ENCODE measurements around the gene DLGAP1.

DNA sequence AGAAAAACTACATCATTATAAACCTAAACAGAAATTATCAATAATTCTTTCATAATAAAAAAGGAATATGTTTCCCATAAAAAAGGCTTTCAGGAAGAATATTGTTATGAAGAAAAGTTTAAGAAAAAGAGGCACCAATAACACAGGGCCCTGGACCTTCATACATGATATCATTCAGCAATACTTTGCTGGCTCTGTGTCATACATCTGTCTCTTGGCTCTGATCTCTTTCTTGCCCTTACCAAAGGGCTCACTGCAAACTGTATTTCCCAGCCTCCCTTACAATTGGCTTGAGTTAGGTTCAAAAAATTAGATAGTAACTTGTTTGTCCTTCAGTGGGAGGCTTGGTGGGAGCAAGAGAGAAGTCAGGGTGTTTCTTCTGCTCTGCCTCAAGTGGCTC, 506.1 kb downstream of the DLGAP1 start:
- TF ChIP-seq CTCF (IDR thresholded peaks at IDR 0.05) (no peak), ELF1 (IDR thresholded peaks at IDR 0.05) (no peak), MXI1 (IDR thresholded peaks at IDR 0.05; ENCODE audit: low read depth, low read length) (no peak), CHD2 (IDR thresholded peaks at IDR 0.05; ENCODE audit: low read length, partially characterized antibody) (no peak), RXRA (IDR thresholded peaks at IDR 0.05; ENCODE audit: borderline replicate concordance, low read depth) (no peak), TCF12 (IDR thresholded peaks at IDR 0.05) (no peak)
